Measurements from ENCODE around the gene NAALADL2. TPM values are rescaled to one million over a fixed set of nuclear protein-coding genes. Genes with fewer than 3 reads are reported as not detected.

Gene NAALADL2
- polyA plus RNA-seq, 3 donors: not detected

GRCh38 chr3:175593331-175593730, 734.2 kb downstream of the NAALADL2 start:
- H3K36me3 ChIP-seq (replicated peaks in 1 of 2; ENCODE audit: control insufficient read depth in 1 of 2, insufficient read depth in 2 of 2, low read length in 2 of 2): no peaks in the 10 kb centered on the region
- intact Hi-C loops (cut with micrococcal nuclease): no loop called here
- no peaks in the 10 kb centered on the region for H3K4me1 ChIP-seq (ENCODE audit: control insufficient read depth in 1 of 2, insufficient read depth in 2 of 2, low read length in 2 of 2)
- no CpG with 5 or more reads among the region's 1 CpG for WGBS (ENCODE audit: insufficient coverage)
- H3K4me1 Mint-ChIP-seq: no peaks in the 10 kb centered on the region
- no peaks in the 10 kb centered on the region for H4K20me1 ChIP-seq (ENCODE audit: insufficient read depth, low read length)
- peaks cover 3% of the 10 kb centered on the region in 2 donors for H3K9me3 ChIP-seq (replicated peaks in 1 of 2; ENCODE audit: control insufficient read depth in 1 of 2, insufficient read depth in 1 of 2, low read length in 2 of 2)
- H3K27ac Mint-ChIP-seq: no peak overlapping the region
- peaks cover 0 to 1% (median 0%) of the 10 kb centered on the region in 3 donors for H3K27me3 Mint-ChIP-seq (ENCODE audit: low read depth in 3 of 3)
- H3K4me3 ChIP-seq (replicated peaks in 1 of 3; ENCODE audit: low read depth in 2 of 3, low read length in 3 of 3): no peak overlapping the region
- no peaks in the 10 kb centered on the region for H3K27me3 ChIP-seq (ENCODE audit: control insufficient read depth in 2 of 2, insufficient read depth in 2 of 2, low read length in 2 of 2)
- no peak overlapping the region for H3K4me2 ChIP-seq (replicated peaks; ENCODE audit: extremely low read depth, low read length, poor library complexity, severe bottlenecking)
- no peak overlapping the region for H3K4me3 Mint-ChIP-seq
- DNase-seq: no peak
- H3K9me3 Mint-ChIP-seq: peaks cover 0 to 16% (median 7%) of the 10 kb centered on the region in 7 donors
- no peaks in the 10 kb centered on the region for H3K79me2 ChIP-seq (ENCODE audit: insufficient read depth, low read length)
- H3K27ac ChIP-seq (ENCODE audit: low read depth in 1 of 2, low read length in 2 of 2): no peak overlapping the region
- no peaks in the 10 kb centered on the region for H3K36me3 Mint-ChIP-seq
- no peak for TF ChIP-seq CTCF (IDR thresholded peaks at IDR 0.05)
- H2AFZ ChIP-seq (ENCODE audit: insufficient read depth, low read depth, low read length, poor library complexity, severe bottlenecking): no peak overlapping the region
- no peak overlapping the region for H3K9ac ChIP-seq (ENCODE audit: insufficient read depth, low read length, poor library complexity, severe bottlenecking)

GRCh38 chr3:175598740-175599139, 739.6 kb downstream of the NAALADL2 start:
- Mint-ChIP-seq H3K4me1 (no peaks in the 10 kb centered on the region), H3K9me3 (peaks cover 0 to 7% (median 2%) of the 10 kb centered on the region in 7 donors), H3K27me3 (ENCODE audit: low read depth in 3 of 3) (peaks cover 0 to 1% (median 0%) of the 10 kb centered on the region in 3 donors), H3K36me3 (no peaks in the 10 kb centered on the region), H3K4me3 (no peak overlapping the region), H3K27ac (no peak overlapping the region)
- no peak for TF ChIP-seq CTCF (IDR thresholded peaks at IDR 0.05)
- no peak overlapping the region for H3K4me2 ChIP-seq (replicated peaks; ENCODE audit: extremely low read depth, low read length, poor library complexity, severe bottlenecking)
- no CpG with 5 or more reads among the region's 4 CpGs for WGBS (ENCODE audit: insufficient coverage)
- DNase-seq: no peak
- H3K36me3 ChIP-seq (replicated peaks in 1 of 2; ENCODE audit: control insufficient read depth in 1 of 2, insufficient read depth in 2 of 2, low read length in 2 of 2): no peaks in the 10 kb centered on the region
- H2AFZ ChIP-seq (ENCODE audit: insufficient read depth, low read depth, low read length, poor library complexity, severe bottlenecking): no peak overlapping the region
- H3K27ac ChIP-seq (ENCODE audit: low read depth in 1 of 2, low read length in 2 of 2): no peak overlapping the region
- H3K9ac ChIP-seq (ENCODE audit: insufficient read depth, low read length, poor library complexity, severe bottlenecking): no peak overlapping the region
- no peaks in the 10 kb centered on the region for H3K4me1 ChIP-seq (ENCODE audit: control insufficient read depth in 1 of 2, insufficient read depth in 2 of 2, low read length in 2 of 2)
- intact Hi-C loops (cut with micrococcal nuclease): no loop called here
- H3K9me3 ChIP-seq (replicated peaks in 1 of 2; ENCODE audit: control insufficient read depth in 1 of 2, insufficient read depth in 1 of 2, low read length in 2 of 2): no peaks in the 10 kb centered on the region
- no peak overlapping the region for H3K4me3 ChIP-seq (replicated peaks in 1 of 3; ENCODE audit: low read depth in 2 of 3, low read length in 3 of 3)
- H3K79me2 ChIP-seq (ENCODE audit: insufficient read depth, low read length): no peaks in the 10 kb centered on the region
- no peaks in the 10 kb centered on the region for H4K20me1 ChIP-seq (ENCODE audit: insufficient read depth, low read length)
- H3K27me3 ChIP-seq (ENCODE audit: control insufficient read depth in 2 of 2, insufficient read depth in 2 of 2, low read length in 2 of 2): no peaks in the 10 kb centered on the region

Data from CD14-positive monocyte (primary cell).